ENCODE data around the gene TMTC1.

DNA sequence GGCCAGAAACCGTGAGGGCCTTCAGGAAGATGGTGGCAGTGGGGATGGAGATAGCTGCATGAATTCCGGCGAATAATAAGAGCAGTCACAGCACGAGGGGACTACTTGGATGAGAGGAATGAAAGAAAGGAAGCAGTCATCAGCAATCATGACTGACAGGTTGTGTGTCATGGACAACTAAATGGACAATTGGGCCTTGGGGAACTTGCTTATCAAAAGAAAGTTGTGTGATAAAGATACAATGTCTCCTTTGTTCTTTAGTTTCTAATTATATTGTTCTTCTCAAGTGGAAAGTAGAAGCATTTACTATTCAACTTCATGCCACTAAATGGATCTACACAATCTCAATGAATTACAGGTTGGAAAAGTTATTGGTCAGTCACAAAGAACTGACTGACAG, 130.5 kb downstream of the TMTC1 start:
- TF ChIP-seq CTCF (IDR thresholded peaks at IDR 0.05) (no peak), POLR2A (IDR thresholded peaks at IDR 0.05) (no peak)
